GM15510 (cell line): ENCODE results near the gene KDM4B.

Experiments
- POLR2A ChIP-seq: IDR thresholded peaks from 3 replicates; pipeline ENCODE4 v1.6.1; 2011; ENCODE audit warnings: borderline replicate concordance; ENCODE audit not compliant: insufficient read length; ENCODE audit errors: extremely low read depth

The KDM4B gene

DNA sequence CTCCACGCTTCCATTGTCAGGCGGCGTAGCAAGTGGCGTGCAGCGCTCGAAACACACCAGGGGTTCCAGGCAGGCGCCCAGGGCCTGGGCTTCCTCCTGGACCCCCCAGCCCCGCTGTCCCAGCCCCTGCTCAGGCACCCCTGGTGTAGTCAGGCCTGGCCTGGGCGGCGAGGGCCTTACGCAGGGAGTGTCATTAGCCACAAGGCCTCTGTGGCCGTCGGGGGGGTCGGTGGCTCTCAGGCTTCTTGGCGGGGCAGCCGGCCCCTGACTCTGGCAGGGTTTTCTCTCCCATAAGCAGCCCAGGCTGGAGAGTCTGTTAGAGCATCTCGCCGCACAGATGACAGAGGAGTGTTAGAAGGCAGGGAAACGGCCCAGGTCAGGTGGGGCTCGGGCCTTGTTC is 116.7 kb downstream of the KDM4B start:
- no peak for TF ChIP-seq POLR2A

DNA sequence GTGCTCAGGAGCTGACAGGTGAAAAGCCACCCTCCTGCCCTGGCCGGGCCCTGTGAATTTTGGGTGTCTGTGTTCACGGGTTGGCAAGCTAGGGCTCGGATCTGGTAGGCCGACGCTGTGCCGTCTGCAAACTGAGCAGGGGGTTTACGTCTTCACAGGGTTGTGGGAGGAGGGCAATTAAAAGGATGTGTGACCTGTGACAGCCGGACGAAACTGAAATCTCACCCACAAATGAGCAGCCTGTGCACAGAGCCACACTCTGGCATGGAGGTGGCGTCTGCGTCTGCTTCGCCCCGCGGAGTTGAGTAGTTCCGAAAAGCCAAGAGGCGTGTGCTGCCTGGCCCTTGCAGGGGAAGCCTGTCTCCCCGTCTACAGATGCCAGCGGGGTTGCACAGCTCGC is 117.3 kb downstream of the KDM4B start:
- TF ChIP-seq POLR2A: no peak

GRCh38 chr19:5086725-5087439 is 118.0 kb downstream of the KDM4B start:
- no peak for TF ChIP-seq POLR2A

DNA sequence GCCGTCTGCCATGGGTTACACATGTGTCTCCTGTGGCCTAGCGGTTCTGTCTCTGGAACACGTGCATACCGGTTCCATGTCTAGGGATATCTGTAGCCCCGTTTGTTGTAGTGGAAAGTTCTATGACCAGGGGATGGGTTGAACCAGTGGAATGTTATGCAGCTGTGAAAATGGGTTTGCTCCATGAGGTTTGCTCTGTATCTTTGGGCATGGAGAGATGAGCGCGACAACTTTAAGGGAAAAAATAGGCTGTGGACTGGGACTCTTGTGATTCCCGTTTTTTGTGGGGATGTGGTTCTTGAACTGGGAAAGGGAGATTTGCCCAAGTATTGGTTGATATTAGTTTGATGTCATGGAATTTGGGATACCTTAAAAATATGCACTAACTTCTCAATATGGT is 120.4 kb downstream of the KDM4B start:
- no peak for TF ChIP-seq POLR2A

- no peak for TF ChIP-seq POLR2A
Measured at GRCh38 chr19:5090465-5091017, 121.6 kb downstream of the KDM4B start.

- TF ChIP-seq POLR2A: no peak
Measured at GRCh38 chr19:5091018-5091683, 122.2 kb downstream of the KDM4B start.

- TF ChIP-seq POLR2A: no peak
Measured at GRCh38 chr19:5091684-5092480, 123.0 kb downstream of the KDM4B start.

- TF ChIP-seq POLR2A: no peak
Measured at GRCh38 chr19:5092481-5092843, 123.5 kb downstream of the KDM4B start.

DNA sequence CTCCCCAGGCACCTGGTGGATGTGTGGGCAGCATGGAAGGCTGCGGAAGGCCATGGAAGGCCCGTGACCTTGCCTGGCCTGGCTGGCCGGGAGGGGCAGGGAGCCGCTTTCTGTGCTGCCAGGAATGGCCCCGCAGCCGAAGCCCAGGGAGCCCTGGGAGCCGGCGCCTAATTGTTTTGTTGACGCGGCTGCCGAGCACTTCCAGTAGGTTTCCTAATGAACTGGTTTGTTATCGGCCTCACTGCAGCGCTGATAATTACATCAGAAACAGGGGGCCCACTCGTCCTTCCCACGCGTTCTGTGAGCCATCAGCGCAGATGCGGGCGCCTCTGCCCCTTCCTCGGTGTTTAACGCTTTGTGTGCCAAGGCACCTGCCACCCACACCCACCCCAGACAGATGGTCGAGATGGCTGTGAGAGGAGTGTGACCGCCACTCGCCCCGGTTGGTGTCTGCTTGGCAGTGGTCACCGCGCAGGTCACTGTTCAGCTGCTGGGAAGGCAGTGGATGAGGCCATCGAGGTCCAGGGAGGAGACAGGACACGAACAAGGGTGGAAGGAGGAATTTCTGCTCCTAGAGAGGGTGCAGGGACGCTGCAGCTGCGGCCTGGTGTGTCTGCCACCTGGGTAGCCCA is 124.5 kb downstream of the KDM4B start:
- no peak for TF ChIP-seq POLR2A

DNA sequence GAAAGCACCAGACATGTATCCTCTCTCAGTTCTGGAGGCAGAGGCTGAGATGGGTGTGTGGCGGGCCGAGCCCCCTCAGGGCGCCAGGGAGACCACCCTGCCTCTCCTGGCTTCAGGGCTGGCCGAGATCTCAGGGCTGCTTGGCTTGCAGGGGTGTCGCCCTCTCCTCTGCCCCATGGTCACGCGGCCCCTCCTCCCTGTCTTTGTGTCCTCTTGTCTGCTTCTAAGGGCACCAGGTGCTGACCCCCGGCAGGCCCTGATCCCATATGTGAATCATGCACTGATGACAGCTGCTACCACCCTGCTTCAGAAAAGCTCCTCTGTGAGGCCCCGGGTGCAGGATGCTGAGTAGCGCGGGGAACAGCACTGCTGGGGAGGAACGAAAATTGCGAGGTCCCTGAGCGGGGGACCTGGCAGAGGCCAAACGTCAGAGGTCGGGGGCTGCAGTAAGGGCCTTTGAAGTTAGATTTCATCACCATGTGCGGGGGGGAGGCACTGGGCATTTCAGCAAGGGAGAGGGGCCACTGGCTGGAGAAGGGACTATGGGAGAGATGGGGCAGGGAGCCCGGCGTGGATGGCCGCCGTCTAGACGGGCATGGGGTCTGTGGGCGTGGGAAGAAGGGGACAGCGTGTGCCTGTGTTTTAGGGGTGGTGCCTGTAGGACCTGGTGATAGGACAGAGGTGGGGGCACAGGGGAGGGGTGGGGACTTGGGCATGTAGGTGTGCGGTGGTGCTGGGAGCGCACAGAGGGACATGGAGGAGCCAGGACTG is 125.2 kb downstream of the KDM4B start:
- TF ChIP-seq POLR2A: no peak

DNA sequence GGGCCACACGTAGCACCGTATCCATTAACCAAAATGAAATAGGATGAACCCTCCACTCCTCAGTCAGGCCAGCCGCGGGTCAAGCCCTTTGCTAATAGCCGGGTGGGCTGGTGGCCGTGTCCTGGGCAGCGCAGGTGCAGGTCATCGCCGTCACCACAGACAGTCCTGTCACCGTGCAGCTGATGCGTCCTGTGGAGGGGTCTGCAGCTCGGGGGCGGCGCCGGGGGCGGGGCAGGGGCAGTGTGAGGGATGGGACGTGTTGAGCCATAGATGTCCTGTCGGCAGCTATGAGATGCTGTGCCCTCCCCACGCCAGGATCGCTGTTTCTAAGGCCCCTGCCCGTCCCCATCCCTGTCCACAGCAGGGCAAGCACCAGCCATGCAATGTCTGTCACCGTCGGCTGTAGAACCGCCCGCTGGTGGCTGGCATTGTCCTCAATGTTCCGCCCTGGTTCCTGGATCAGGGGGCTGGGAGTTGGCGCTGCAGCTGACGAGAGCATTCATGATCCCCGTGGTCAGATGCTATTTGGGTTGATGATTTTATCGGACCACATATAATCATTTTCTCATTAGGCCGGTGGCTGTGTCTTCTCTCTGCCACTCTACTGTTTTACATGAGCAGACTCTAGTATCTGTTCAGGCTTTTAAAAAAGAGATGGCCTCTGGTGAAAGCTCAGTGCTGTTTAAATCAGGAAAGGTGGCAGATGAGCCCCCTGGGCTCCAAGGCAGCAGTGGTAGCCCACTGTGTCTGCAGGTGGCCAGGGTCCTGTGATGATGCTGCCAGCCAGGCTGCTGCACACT is 126.1 kb downstream of the KDM4B start:
- no peak for TF ChIP-seq POLR2A

- TF ChIP-seq POLR2A: no peak
Measured at GRCh38 chr19:5095568-5095850, 126.6 kb downstream of the KDM4B start.

DNA sequence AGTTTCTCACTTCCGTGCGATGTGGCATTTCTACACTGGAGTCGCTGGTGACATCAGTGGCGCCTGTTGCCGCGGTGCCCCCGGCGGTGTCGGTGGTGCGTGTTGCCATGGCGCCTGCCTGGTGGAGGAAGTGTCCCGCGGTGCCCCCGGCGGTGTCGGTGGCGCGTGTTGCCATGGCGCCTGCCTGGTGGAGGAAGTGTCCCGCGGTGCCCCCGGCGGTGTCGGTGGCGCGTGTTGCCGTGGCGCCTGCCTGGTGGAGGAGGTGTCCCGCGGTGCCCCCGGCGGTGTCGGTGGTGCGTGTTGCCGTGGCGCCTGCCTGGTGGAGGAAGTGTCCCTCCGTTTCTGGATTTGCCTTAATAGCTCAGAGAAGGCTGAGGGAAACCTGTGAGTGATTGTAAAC is 127.6 kb downstream of the KDM4B start:
- no peak for TF ChIP-seq POLR2A
